Aorta (tissue), 5 donors: ENCODE results near the gene DISC1. TPM values are rescaled to one million over a fixed set of nuclear protein-coding genes. Genes with fewer than 3 reads are reported as not detected.
"Not testable (repeated sequence)": the region's sequence is repeated elsewhere in the genome, so short reads cannot be mapped to it uniquely, and the experiment has no call there.

Experiments
- ATAC-seq: fragments of 200-7000 bp; cut with Tn5 transposase; one replicate; pipeline ENCODE4 v1.9.1; 2022; ENCODE audit warnings: moderate library complexity; ENCODE audit not compliant: low FRiP score
- DNase-seq, 2 donors: peaks; one replicate each; pipeline ENCODE4 v3.0.0-alpha.2; 2020
- H3K27ac ChIP-seq, 2 donors: one replicate each; pipeline ENCODE4 v1.5.1; 2013; ENCODE audit warnings: low read length in 2 of 2, mild to moderate bottlenecking in 2 of 2, moderate library complexity in 2 of 2, control low read depth in 1 of 2, inconsistent platforms in 1 of 2, low read depth in 1 of 2
- H3K27me3 ChIP-seq, 2 donors: one replicate each; pipeline ENCODE4 v1.6.1; 2013; ENCODE audit warnings: control low read depth in 1 of 2, low read length in 1 of 2, mild to moderate bottlenecking in 1 of 2, moderate library complexity in 1 of 2; ENCODE audit not compliant: insufficient read depth in 2 of 2, control insufficient read depth in 1 of 2
- H3K36me3 ChIP-seq, 2 donors: one replicate each; pipeline ENCODE4 v1.6.1; 2013; ENCODE audit warnings: control low read depth in 1 of 2, low read length in 1 of 2, mild to moderate bottlenecking in 1 of 2; ENCODE audit not compliant: insufficient read depth in 2 of 2, control insufficient read depth in 1 of 2
- H3K4me1 ChIP-seq, 2 donors: one replicate each; pipeline ENCODE4 v1.6.1; 2013; ENCODE audit warnings: low read length in 2 of 2, control low read depth in 1 of 2, mild to moderate bottlenecking in 1 of 2, moderate library complexity in 1 of 2; ENCODE audit not compliant: insufficient read depth in 2 of 2, control insufficient read depth in 1 of 2
- H3K4me3 ChIP-seq, 2 donors: one replicate each; pipeline ENCODE4 v1.5.1; 2013; ENCODE audit warnings: low read length in 2 of 2, control low read depth in 1 of 2, mild to moderate bottlenecking in 1 of 2
- H3K9me3 ChIP-seq: one replicate; pipeline ENCODE4 v1.6.1; 2013; ENCODE audit warnings: mild to moderate bottlenecking, low read length; ENCODE audit not compliant: control insufficient read depth
- WGBS, 2 donors: extraction: QIAGEN DNeasy Blood & Tissue Kit; methylation state at CpG; one replicate each; pipeline ENCODE4 v1.1.7; 2013; 5-methylcytosine and 5-hydroxymethylcytosine counted together
- intact Hi-C, 2 donors: fragments of 100-400 bp; cut with DNase I; formaldehyde crosslinking; loops; one replicate each; pipeline versions ENCODE4 v1.14.2 to v1.15.0; 2022
- polyA plus RNA-seq, 2 donors: library from polyadenylated mRNA; stranded (reverse); fragments of 200-250 nt; gene quantifications; one replicate each; pipeline ENCODE4 v1.2.3, GENCODE V29; 2013
- total RNA-seq, 2 donors: library from RNA; stranded (reverse); fragmentation: NEBNext Ultra II Directional; extraction: Animal tissue kit (Norgen Biotek cat#: 25700); gene quantifications; one replicate each; pipeline ENCODE4 v1.2.1, GENCODE V29; 2021
- donor health status: healthy with polysubstance abuse.
- donor health status: Bipolar disorder and iron deficiency.
- donor health status: DM: no; HTN: no; CAD: no.
- donor health status: DM: no; HTN: no; CAD: no.
- donor health status: DM: yes; HTN: yes; CAD: no.

The DISC1 gene
- total and polyA plus RNA-seq, 4 donors: 0.64 to 31.7 (median 6.0) TPM

DNA sequence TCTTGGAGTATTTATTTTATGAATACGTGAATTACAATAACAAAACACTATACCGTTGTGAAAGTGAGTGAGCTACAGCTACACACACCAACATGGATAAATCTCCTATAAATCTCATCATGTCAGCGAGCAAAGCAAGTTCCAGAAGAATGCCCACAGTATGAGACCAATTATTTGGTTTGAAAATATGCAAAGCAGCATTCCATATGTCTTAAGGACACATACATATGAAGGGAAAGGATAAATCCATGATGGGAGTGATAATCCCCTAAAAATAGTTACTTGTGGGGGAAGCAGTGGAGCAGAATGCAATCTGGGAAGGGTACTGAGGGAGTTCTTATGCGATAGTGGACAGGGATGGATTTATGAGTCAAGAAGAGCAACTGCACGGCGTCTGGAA lies 261.3 kb downstream of the DISC1 start:
- no peak for DNase-seq
- intact Hi-C loops: no loop called here
- WGBS, 2 donors: 68 to 71% methylated on average over 6 of the region's 6 CpGs
- Histone ChIP-seq H3K27ac (no peak overlapping the region), H3K27me3 (no peaks in the 10 kb centered on the region), H3K4me3 (no peak overlapping the region), H3K4me1 (no peaks in the 10 kb centered on the region), H3K9me3 (no peaks in the 10 kb centered on the region), H3K36me3 (no peaks in the 10 kb centered on the region)
- ATAC-seq: no peak

DNA sequence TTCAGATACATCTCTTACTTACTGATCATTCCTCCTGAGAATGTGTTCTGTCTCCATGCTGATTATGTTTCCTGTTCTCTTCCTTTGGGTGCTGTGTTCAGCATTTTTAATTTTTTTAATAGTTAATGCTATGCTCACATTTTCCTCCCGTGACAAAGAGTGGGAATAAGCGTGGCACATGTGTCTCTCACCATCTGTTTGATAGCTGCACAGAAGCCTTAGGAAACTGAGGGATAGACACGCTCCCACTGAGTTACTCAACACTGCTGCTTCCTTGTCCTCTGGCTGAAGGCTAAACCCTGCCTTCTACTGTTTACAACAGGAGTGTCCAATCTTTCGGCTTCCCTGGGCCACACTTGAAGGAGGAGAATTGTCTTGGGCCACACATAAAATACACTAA lies 264.2 kb downstream of the DISC1 start:
- intact Hi-C loops: no loop called here
- WGBS, 2 donors: 90 to 94% methylated on average over 4 of the region's 4 CpGs
- no peak for DNase-seq

DNA sequence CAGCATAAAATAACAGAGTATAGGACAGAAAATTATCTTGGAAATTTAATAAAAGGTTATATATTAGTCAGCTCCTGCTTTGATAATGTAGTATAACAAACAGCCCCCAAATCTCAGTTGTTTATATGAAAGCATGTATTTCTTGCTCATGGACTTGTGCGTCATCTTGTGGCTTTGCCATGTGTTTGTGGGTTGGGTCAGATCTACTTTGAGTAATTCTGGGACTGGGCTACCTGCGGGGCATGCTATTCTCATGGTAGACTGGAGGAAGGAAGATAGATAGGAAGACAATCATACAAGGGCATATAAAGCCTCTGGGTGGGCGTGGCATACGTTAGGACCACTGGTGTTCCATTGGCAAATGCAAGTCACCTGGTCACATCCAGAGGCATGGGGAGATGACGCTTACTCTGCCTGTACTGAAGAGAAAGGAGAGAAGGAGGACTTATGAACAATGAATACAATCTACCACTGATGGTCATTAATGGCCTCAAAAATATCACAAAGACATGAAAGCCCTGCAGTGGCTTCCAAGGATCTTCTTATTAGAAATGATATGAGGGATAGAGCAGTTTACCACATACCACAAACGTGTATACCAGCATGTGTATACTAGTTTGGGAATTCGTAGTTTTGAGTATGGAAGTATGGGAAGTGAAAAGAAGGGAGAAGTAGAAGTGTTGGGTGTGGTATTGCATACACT lies 267.0 kb downstream of the DISC1 start:
- no peaks in the 10 kb centered on the region for H3K27me3 ChIP-seq
- H3K27ac ChIP-seq: no peak overlapping the region
- no peaks in the 10 kb centered on the region for H3K9me3 ChIP-seq
- no peaks in the 10 kb centered on the region for H3K4me1 ChIP-seq
- intact Hi-C loops: no loop called here
- H3K36me3 ChIP-seq: no peaks in the 10 kb centered on the region
- no peak overlapping the region for H3K4me3 ChIP-seq
- no peak for DNase-seq
- WGBS, 2 donors: 95% methylated on average over 7 of the region's 7 CpGs
- ATAC-seq: no peak

More for the DNA sequence above, 264.2 kb downstream of the DISC1 start:
- Histone ChIP-seq H3K27me3 (no peaks in the 10 kb centered on the region), H3K4me3 (no peak overlapping the region), H3K4me1 (no peaks in the 10 kb centered on the region), H3K27ac (no peak overlapping the region), H3K36me3 (no peaks in the 10 kb centered on the region), H3K9me3 (no peaks in the 10 kb centered on the region)
- ATAC-seq: no peak

DNA sequence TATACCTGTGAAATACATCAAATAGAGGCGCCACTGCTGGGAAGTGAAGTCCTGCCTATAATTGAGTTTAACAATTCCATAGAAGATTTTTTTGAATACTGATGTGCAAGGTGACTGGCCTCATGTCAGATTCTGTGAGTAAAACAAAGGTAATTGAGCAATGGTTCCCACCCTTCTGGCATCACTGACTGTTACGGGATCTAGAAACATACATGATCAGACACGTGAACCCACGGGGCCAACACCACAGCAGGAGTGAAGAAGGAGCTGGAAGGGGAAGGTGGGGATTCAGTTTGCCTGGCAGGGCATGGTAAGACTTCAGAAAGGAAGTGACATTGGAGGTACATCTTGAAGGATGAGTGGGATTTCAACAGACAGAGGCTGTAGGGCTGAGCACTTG lies 270.2 kb downstream of the DISC1 start:
- no peak for DNase-seq
- Histone ChIP-seq H3K9me3 (no peaks in the 10 kb centered on the region), H3K4me3 (no peak overlapping the region), H3K36me3 (no peaks in the 10 kb centered on the region), H3K27me3 (no peaks in the 10 kb centered on the region), H3K27ac (no peak overlapping the region), H3K4me1 (no peaks in the 10 kb centered on the region)
- ATAC-seq: no peak
- 97 to 98% methylated on average over 4 of the region's 4 CpGs for WGBS, 2 donors
- intact Hi-C loops: no loop called here

DNA sequence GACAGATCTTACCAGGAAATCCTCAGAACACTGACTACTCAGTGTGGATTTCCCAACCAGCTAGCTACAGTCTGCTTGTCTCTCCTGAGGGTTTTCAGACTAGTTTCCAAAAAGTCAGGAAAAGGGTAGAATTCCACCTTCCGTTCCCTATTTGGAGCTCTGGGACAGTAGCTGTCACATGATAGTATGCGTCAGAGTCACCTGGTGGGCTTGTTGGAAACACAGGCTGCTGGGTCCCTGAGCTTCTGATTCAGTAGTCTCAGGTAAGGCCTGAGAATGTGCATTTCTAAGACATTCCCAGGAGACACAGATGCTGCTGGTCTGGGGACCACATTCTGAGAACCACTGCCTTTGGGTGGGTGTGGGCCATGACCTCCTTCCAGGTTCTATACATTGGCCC lies 272.5 kb downstream of the DISC1 start:
- no peak for ATAC-seq
- no peaks in the 10 kb centered on the region for H3K27me3 ChIP-seq
- no peaks in the 10 kb centered on the region for H3K4me1 ChIP-seq
- H3K4me3 ChIP-seq: no peak overlapping the region
- no peak overlapping the region for H3K27ac ChIP-seq
- H3K36me3 ChIP-seq: no peaks in the 10 kb centered on the region
- intact Hi-C loops: no loop called here
- WGBS, 2 donors: 95 to 98% methylated on average over 2 of the region's 2 CpGs
- H3K9me3 ChIP-seq: peaks cover 2% of the 10 kb centered on the region
- no peak for DNase-seq

DNA sequence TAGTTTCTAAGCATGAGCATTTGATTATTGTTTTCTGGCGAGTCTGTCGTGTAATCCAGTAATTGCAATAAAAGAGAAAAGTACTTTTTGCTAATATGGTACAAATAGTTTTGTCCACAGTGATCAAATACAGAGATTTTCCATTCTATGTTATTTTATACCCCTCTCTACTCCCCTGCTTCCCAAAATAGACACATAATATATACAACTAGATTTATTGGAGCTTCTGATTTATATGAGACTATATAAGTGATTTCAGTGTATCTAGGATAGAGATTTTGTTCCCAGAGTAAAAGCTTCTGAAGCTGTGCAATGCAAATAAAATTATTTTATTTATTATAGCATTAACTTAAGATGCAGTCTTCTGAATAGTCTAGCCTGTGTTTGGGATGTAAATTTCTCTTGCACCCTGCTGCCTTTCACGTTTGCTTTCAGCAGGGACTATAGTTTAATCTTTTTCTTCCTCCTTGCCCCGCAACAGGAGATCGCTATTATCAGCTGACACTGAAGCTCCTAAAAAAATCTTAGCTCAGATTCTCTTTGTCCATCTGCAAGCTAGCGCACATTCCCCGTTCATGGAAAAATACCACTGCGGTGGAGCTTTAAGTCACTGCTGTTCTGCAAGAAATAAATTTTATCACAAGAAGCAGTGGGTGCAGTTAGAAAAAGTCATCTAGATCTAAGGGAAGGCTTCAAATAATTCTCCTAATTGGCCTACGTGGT lies 273.3 kb downstream of the DISC1 start:
- H3K36me3 ChIP-seq: no peaks in the 10 kb centered on the region
- intact Hi-C loops: no loop called here
- no peaks in the 10 kb centered on the region for H3K27me3 ChIP-seq
- no peaks in the 10 kb centered on the region for H3K4me1 ChIP-seq
- H3K27ac ChIP-seq: no peak overlapping the region
- 71 to 79% methylated on average over 9 of the region's 9 CpGs for WGBS, 2 donors
- H3K4me3 ChIP-seq: no peak overlapping the region
- H3K9me3 ChIP-seq: peaks cover 2% of the 10 kb centered on the region
- no peak for ATAC-seq
- no peak for DNase-seq

DNA sequence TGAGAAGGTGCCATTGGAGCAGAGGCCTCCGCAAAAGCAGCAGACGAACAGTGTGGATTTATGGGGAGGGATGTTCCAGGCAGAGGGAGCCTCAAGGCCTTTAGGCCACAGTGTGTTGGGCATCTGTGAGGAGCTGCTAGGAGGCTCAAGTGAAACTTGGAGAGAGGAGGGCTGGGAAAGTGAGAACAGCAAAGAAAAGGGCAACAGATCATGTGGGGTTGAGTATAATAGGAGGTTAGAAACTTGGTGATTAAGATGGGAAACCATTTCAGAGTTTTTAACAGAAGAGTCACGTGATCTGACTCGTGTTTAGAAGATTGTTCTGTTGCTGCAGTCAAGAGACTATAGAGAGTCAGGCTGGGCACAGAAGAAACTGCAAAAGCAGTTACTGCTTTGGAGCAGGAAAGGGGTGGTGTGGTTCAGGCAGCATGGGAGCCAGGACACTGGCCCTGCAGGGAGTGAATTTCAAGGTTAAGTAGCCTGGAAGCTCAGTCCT lies 277.0 kb downstream of the DISC1 start:
- intact Hi-C loops: no loop called here
- DNase-seq: no peak
- H3K27ac ChIP-seq: no peak overlapping the region
- H3K4me3 ChIP-seq: no peak overlapping the region
- WGBS, 2 donors: 95 to 97% methylated on average over 4 of the region's 4 CpGs
- H3K9me3 ChIP-seq: peaks cover 2% of the 10 kb centered on the region
- no peaks in the 10 kb centered on the region for H3K4me1 ChIP-seq
- no peak for ATAC-seq
- no peaks in the 10 kb centered on the region for H3K27me3 ChIP-seq
- H3K36me3 ChIP-seq: no peaks in the 10 kb centered on the region

DNA sequence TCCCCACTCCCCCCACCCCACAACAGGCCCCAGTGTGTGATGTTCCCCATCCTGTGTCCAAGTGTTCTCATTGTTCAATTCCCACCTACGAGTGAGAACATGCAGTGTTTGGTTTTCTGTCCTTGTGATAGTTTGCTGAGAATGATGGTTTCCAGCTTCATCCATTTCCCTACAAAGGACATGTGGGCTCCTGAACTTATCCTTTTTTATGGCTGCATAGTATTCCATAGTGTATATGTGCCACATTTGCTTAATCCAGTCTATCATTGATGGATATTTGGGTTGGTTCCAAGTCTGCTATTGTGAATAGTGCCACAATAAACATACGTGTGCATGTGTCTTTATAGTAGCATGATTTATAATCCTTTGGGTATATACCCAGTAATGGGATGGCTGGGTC lies 280.7 kb downstream of the DISC1 start:
- ATAC-seq, H3K9me3 ChIP-seq, H3K27me3 ChIP-seq, intact Hi-C loops, H3K36me3 ChIP-seq, DNase-seq, H3K4me1 ChIP-seq, H3K4me3 ChIP-seq, H3K27ac ChIP-seq: not testable (repeated sequence)
- WGBS, 2 donors: 90 to 93% methylated on average over 2 of the region's 2 CpGs

DNA sequence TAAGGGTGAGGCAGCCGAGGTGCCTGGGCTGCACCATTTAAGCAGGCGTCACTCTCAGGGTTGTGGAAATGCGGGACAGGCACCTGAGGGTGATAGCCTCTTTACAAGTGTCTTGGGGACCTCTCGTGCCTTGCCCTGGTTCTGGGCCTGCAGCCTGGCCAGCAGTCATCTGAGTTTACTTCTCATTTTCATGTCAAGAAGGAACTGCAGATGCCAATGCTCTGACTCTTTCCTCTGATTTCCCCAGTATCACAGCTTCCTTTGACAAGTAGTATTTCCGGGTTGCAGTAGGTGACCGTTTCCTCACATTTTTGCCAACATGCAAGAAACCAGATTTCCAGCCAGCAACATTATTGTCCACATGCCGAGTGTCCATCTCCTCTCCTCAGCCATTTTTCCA lies 286.9 kb downstream of the DISC1 start:
- WGBS, 2 donors: 89 to 92% methylated on average over 7 of the region's 7 CpGs
- H3K4me1 ChIP-seq: no peaks in the 10 kb centered on the region
- H3K9me3 ChIP-seq: no peaks in the 10 kb centered on the region
- H3K27ac ChIP-seq: no peak overlapping the region
- no peak overlapping the region for H3K4me3 ChIP-seq
- no peak for ATAC-seq
- DNase-seq: peak in 1 of 2 donors; percentile 51
- no peaks in the 10 kb centered on the region for H3K36me3 ChIP-seq
- no peaks in the 10 kb centered on the region for H3K27me3 ChIP-seq
- intact Hi-C loops: no loop called here
